H1 (cell line): ENCODE measurements around the gene NTN5. TPM values are rescaled to one million over a fixed set of nuclear protein-coding genes. Genes with fewer than 3 reads are reported as not detected.
"Not testable (repeated sequence)": the region's sequence is repeated elsewhere in the genome, so short reads cannot be mapped to it uniquely, and the experiment has no call there.

ENCODE experiments used
- CTCF ChIA-PET: fragments of 300-600 bp; sonication (Branson Sonifier 250); formaldehyde crosslinking; loops from one replicate; lab custom pipeline; 2021; ENCODE audit not compliant: partially characterized antibody; lab: Charles Lee
- POLR2A ChIA-PET: fragments of 300-600 bp; sonication (Branson Sonifier 250); formaldehyde crosslinking; loops from one replicate; lab custom pipeline; 2021; ENCODE audit warnings: inconsistent platforms; ENCODE audit not compliant: partially characterized antibody; lab: Charles Lee
- DNase-seq, 2 experiments: peaks; one replicate each; pipeline versions ENCODE4 v3.0.0 to v3.0.0-alpha.2; 2010 to 2022; ENCODE audit warnings: low spot score in 2 of 2, low read depth in 1 of 2, mixed read lengths in 1 of 2
- FAIRE-seq: peaks from 2 replicates; lab custom pipeline; 2011; peaks lifted over from hg19 to GRCh38; lab: Jason Lieb, UNC
- H2AFZ ChIP-seq: 2 replicates; pipeline ENCODE4 v1.8.1; 2012; ENCODE audit warnings: low read length, inconsistent platforms
- H2AK5ac ChIP-seq: 2 replicates; pipeline ENCODE4 v1.6.1; 2013; ENCODE audit warnings: low read depth, low read length
- H2BK120ac ChIP-seq: replicated peaks from 2 replicates; pipeline ENCODE3; 2013; ENCODE audit warnings: low read depth, low read length, inconsistent platforms
- H2BK12ac ChIP-seq: 2 replicates; pipeline ENCODE4 v1.6.1; 2013; ENCODE audit warnings: low read depth, low read length
- H2BK15ac ChIP-seq: 2 replicates; pipeline ENCODE4 v1.6.1; 2013; ENCODE audit warnings: low read length
- H2BK20ac ChIP-seq: 2 replicates; pipeline ENCODE4 v1.6.1; 2013; ENCODE audit warnings: low read length
- H2BK5ac ChIP-seq: 2 replicates; pipeline ENCODE4 v1.6.1; 2013; ENCODE audit warnings: low read depth, low read length
- H3K14ac ChIP-seq: 2 replicates; pipeline ENCODE4 v1.6.1; 2013; ENCODE audit warnings: inconsistent platforms; ENCODE audit not compliant: insufficient read length
- H3K18ac ChIP-seq: 2 replicates; pipeline ENCODE4 v1.6.1; 2013; ENCODE audit warnings: low read length; ENCODE audit errors: extremely low read depth
- H3K23ac ChIP-seq: 2 replicates; pipeline ENCODE4 v1.6.1; 2013; ENCODE audit warnings: inconsistent platforms; ENCODE audit not compliant: insufficient read length
- H3K23me2 ChIP-seq: 2 replicates; pipeline ENCODE4 v1.6.1; 2013; ENCODE audit warnings: low read depth, low read length
- H3K27ac ChIP-seq: 2 replicates; pipeline ENCODE4 v1.6.1; 2011; ENCODE audit warnings: low read depth, low read length, inconsistent platforms
- H3K27me3 ChIP-seq, 4 experiments: replicated peaks in 1 of 4; 1 replicate in 1 of 4; 2 replicates in 3 of 4; pipeline versions ENCODE4 v1.6.1 to v1.8.1; 2011 to 2013; ENCODE audit warnings: low read length in 3 of 4, mild to moderate bottlenecking in 3 of 4, inconsistent platforms in 2 of 4, mixed read lengths in 2 of 4, moderate library complexity in 1 of 4; ENCODE audit not compliant: control insufficient read depth in 3 of 4, insufficient read depth in 3 of 4; ENCODE audit errors: extremely low read depth in 1 of 4
- H3K36me3 ChIP-seq, 4 experiments: 2 replicates each; pipeline versions ENCODE4 v1.6.1 to v1.8.1; 2011 to 2013; ENCODE audit warnings: mild to moderate bottlenecking in 4 of 4, low read length in 3 of 4, moderate library complexity in 2 of 4, control low read depth in 1 of 4, inconsistent platforms in 1 of 4; ENCODE audit not compliant: insufficient read depth in 4 of 4, control insufficient read depth in 2 of 4
- H3K4ac ChIP-seq: replicated peaks from 2 replicates; pipeline ENCODE3; 2013; ENCODE audit warnings: low read length, low read depth, mixed read lengths, inconsistent platforms; ENCODE audit not compliant: insufficient read length
- H3K4me1 ChIP-seq, 4 experiments: replicated peaks in 1 of 4; 1 replicate in 1 of 4; 2 replicates in 3 of 4; pipeline versions ENCODE4 v1.6.1 to v1.8.1; 2011 to 2013; ENCODE audit warnings: low read length in 3 of 4, inconsistent platforms in 2 of 4, mixed read lengths in 1 of 4; ENCODE audit not compliant: insufficient read depth in 4 of 4, control insufficient read depth in 3 of 4
- H3K4me2 ChIP-seq, 2 experiments: 2 replicates each; pipeline versions ENCODE4 v1.6.1 to v1.8.1; 2011 to 2013; ENCODE audit warnings: low read depth in 2 of 2, low read length in 2 of 2, control low read depth in 1 of 2, inconsistent platforms in 1 of 2, mild to moderate bottlenecking in 1 of 2; ENCODE audit not compliant: insufficient read depth in 1 of 2
- H3K4me3 ChIP-seq, 4 experiments: fragments of 200-600, 300-600 bp in 1 of 4; sonication (generic), shearing (Covaris generic), sonication (Bioruptor Twin) in 1 of 4; 2 replicates each; pipeline versions ENCODE4 v1.5.1 to v1.8.1; 2011 to 2016; ENCODE audit warnings: low read length in 4 of 4, low read depth in 3 of 4, control low read depth in 2 of 4, inconsistent platforms in 2 of 4, mild to moderate bottlenecking in 2 of 4, mixed read lengths in 1 of 4, moderate library complexity in 1 of 4; ENCODE audit not compliant: insufficient read depth in 2 of 4; ENCODE audit errors: extremely low read depth in 1 of 4
- H3K56ac ChIP-seq: replicated peaks from 2 replicates; pipeline ENCODE3; 2013; ENCODE audit warnings: low read depth, mild to moderate bottlenecking, mixed read lengths, low read length, inconsistent platforms; ENCODE audit not compliant: insufficient read length
- H3K79me1 ChIP-seq: 2 replicates; pipeline ENCODE4 v1.6.1; 2013; ENCODE audit warnings: low read depth, low read length, control low read depth
- H3K79me2 ChIP-seq, 2 experiments: 2 replicates each; pipeline versions ENCODE4 v1.6.1 to v1.8.1; 2012 to 2013; ENCODE audit warnings: low read length in 2 of 2, mild to moderate bottlenecking in 2 of 2, inconsistent platforms in 1 of 2; ENCODE audit not compliant: insufficient read depth in 2 of 2, control insufficient read depth in 1 of 2
- H3K9ac ChIP-seq, 4 experiments: replicated peaks in 1 of 4; 1 replicate in 1 of 4; 2 replicates in 3 of 4; pipeline versions ENCODE4 v1.6.1 to v1.8.1; 2011 to 2013; ENCODE audit warnings: low read depth in 3 of 4, low read length in 3 of 4, control low read depth in 2 of 4, mild to moderate bottlenecking in 2 of 4, moderate library complexity in 2 of 4, inconsistent platforms in 1 of 4; ENCODE audit errors: extremely low read depth in 1 of 4
- H3K9me3 ChIP-seq, 2 experiments: 2 replicates each; pipeline versions ENCODE4 v1.6.1 to v1.8.1; 2012 to 2013; ENCODE audit warnings: mild to moderate bottlenecking in 2 of 2, moderate library complexity in 2 of 2, control low read depth in 1 of 2, inconsistent platforms in 1 of 2, low read depth in 1 of 2, low read length in 1 of 2, mixed read lengths in 1 of 2; ENCODE audit not compliant: insufficient read depth in 2 of 2
- H4K20me1 ChIP-seq, 2 experiments: replicated peaks in 1 of 2; 2 replicates each; pipeline versions ENCODE3 to v1.8.1; 2011 to 2013; ENCODE audit warnings: inconsistent platforms in 2 of 2, low read length in 2 of 2, mild to moderate bottlenecking in 1 of 2; ENCODE audit not compliant: insufficient read depth in 2 of 2, control insufficient read depth in 1 of 2
- H4K5ac ChIP-seq: 2 replicates; pipeline ENCODE4 v1.6.1; 2013; ENCODE audit warnings: low read length, low read depth, mixed read lengths, inconsistent platforms; ENCODE audit not compliant: insufficient read length
- H4K8ac ChIP-seq: 2 replicates; pipeline ENCODE4 v1.8.0; 2013; ENCODE audit warnings: mild to moderate bottlenecking, moderate library complexity, low read length, inconsistent platforms; ENCODE audit not compliant: insufficient read depth; ENCODE audit errors: extremely low read depth
- H4K91ac ChIP-seq: replicated peaks from 2 replicates; pipeline ENCODE3; 2013; ENCODE audit warnings: low read length, mixed read lengths, inconsistent platforms; ENCODE audit not compliant: insufficient read length
- WGBS, 2 experiments: shearing (Covaris generic) in 1 of 2; methylation state at CpG; one replicate each; pipeline versions ENCODE4 v1.1.6 to v1.1.7; 2013 to 2015; ENCODE audit warnings: low lambda C conversion rate in 2 of 2, mixed read lengths in 2 of 2, inconsistent platforms in 1 of 2, low coverage in 1 of 2, missing lambda C conversion rate in 1 of 2; ENCODE audit not compliant: insufficient replicate concordance in 2 of 2, insufficient coverage in 1 of 2, insufficient read length in 1 of 2; ENCODE audit errors: extremely low coverage in 1 of 2, missing lambda C conversion rate in 1 of 2; 5-methylcytosine and 5-hydroxymethylcytosine counted together
- polyA plus RNA-seq, 7 experiments: library from polyadenylated mRNA; depleted of rRNA in 3 of 7; stranded (reverse) in 5 of 7; unstranded in 2 of 7; fragments of >200 nt in 5 of 7; fragments of 200-250 nt in 2 of 7; gene quantifications; 1 replicate in 5 of 7; 2 replicates in 1 of 7; 4 replicates in 1 of 7; pipeline versions ENCODE4 v1.2.1 to v1.2.3, GENCODE V29; 2011 to 2013; ENCODE audit warnings: missing spikeins in 2 of 7, mixed read lengths in 2 of 7
- total RNA-seq: library from RNA; stranded (reverse); fragmentation: NEBNext Ultra II Directional; extraction: Animal tissue kit (Norgen Biotek cat#: 25700); gene quantifications from 2 replicates; pipeline ENCODE4 v1.2.1, GENCODE V29; 2021

NTN5 gene
- total and polyA plus RNA-seq, 2 of the 8 experiments (the other 6 are each of a cell fraction or from before 2014, with no cell fraction given): 0.47 to 0.85 TPM

DNA sequence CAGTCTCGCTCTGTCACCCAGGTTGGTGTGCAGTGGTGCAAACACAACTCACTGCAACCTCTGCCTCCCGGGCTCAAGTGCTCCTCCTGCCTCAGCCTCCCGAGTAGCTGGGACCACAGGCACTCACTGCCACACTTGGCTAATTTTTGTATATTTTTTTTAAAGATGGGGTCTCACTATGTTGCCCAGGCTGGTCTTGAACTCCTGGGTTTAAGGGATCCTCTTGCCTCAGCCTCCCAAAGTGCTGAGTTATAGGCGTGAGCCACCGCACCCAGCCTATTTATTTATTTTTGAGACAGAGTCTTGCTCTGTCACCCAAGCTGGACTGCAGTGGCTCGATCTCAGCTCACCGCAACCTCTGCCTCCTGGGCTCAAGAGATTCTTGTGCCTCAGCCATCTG lies 13.8 kb upstream of the NTN5 start:
- not testable (repeated sequence) for H3K56ac ChIP-seq, H3K27ac ChIP-seq, H3K36me3 ChIP-seq, H3K4me1 ChIP-seq, FAIRE-seq, H2BK5ac ChIP-seq, H2AFZ ChIP-seq, H3K4me3 ChIP-seq, H4K5ac ChIP-seq, H3K14ac ChIP-seq, DNase-seq, H3K9me3 ChIP-seq, H3K23ac ChIP-seq, H2BK120ac ChIP-seq, H2AK5ac ChIP-seq, H3K23me2 ChIP-seq, H4K20me1 ChIP-seq, H2BK20ac ChIP-seq, H4K91ac ChIP-seq, H4K8ac ChIP-seq, H3K4ac ChIP-seq, H2BK15ac ChIP-seq, H2BK12ac ChIP-seq, H3K9ac ChIP-seq, H3K27me3 ChIP-seq, H3K79me2 ChIP-seq, H3K18ac ChIP-seq, H3K4me2 ChIP-seq, H3K79me1 ChIP-seq
- POLR2A ChIA-PET: interaction anchor here (0.6 to 1.9 kb wide), 3 partner anchors 9 to 34 kb away, joined by 3 to 7 read pairs (median 3); partner anchors contain the start of gene FUT2
- CTCF ChIA-PET: interaction anchor here (0.6 to 2.3 kb wide), 2 partner anchors 102 to 104 kb away, joined by 3 to 5 read pairs; no protein-coding TSS in a partner anchor
- WGBS, 2 experiments: 95% methylated on average over 7 of the region's 7 CpGs; no CpG with 5 or more reads in 1 of the 2 experiments
